CD8-positive, alpha-beta memory T cell (primary cell): ENCODE measurements around the gene NUDT19. TPM values are rescaled to one million over a fixed set of nuclear protein-coding genes. Genes with fewer than 3 reads are reported as not detected.
"Not testable (repeated sequence)": the region's sequence is repeated elsewhere in the genome, so short reads cannot be mapped to it uniquely, and the experiment has no call there.

Experiments
- CTCF ChIA-PET: fragments of 350-600 bp; sonication (Branson Sonifier 250); formaldehyde crosslinking; loops from one replicate; lab custom pipeline; 2021; ENCODE audit warnings: antibody characterized with exemption; lab: Charles Lee
- POLR2A ChIA-PET: fragments of 350-600 bp; sonication (Branson Sonifier 250); formaldehyde crosslinking; loops from one replicate; lab custom pipeline; 2021; ENCODE audit warnings: antibody characterized with exemption; lab: Charles Lee
- DNase-seq, 5 donors: peaks; one replicate each; pipeline versions ENCODE4 v3.0.0 to v3.0.0-alpha.2; 2020 to 2022; ENCODE audit warnings: mixed read lengths in 1 of 5
- H3K27ac ChIP-seq: one replicate; pipeline ENCODE4 v1.7.0; 2013; ENCODE audit warnings: low read depth, mild to moderate bottlenecking, low read length, moderate library complexity
- H3K27me3 ChIP-seq: 2 replicates; pipeline ENCODE4 v1.7.0; 2013; ENCODE audit warnings: low read length, mild to moderate bottlenecking; ENCODE audit not compliant: insufficient read depth, poor library complexity, severe bottlenecking
- H3K36me3 ChIP-seq: 2 replicates; pipeline ENCODE4 v1.7.0; 2013; ENCODE audit warnings: mild to moderate bottlenecking, low read length, moderate library complexity; ENCODE audit not compliant: insufficient read depth
- H3K4me1 ChIP-seq: 2 replicates; pipeline ENCODE4 v1.7.0; 2013; ENCODE audit warnings: mild to moderate bottlenecking, low read length, moderate library complexity; ENCODE audit not compliant: insufficient read depth
- H3K4me3 ChIP-seq: 2 replicates; pipeline ENCODE4 v1.7.0; 2013; ENCODE audit warnings: mild to moderate bottlenecking, low read length
- H3K9me3 ChIP-seq: 2 replicates; pipeline ENCODE4 v1.7.0; 2013; ENCODE audit warnings: mild to moderate bottlenecking, low read length
- H3K27ac Mint-ChIP-seq, 8 donors: one replicate each; pipeline ENCODE4 v1.8.0; 2020 to 2021; ENCODE audit warnings: mixed read lengths in 8 of 8, mild to moderate bottlenecking in 6 of 8, inconsistent platforms in 3 of 8, moderate library complexity in 3 of 8
- H3K27me3 Mint-ChIP-seq, 2 donors: one replicate each; pipeline ENCODE4 v1.8.0; 2020 to 2021; ENCODE audit warnings: mixed read lengths in 2 of 2, mild to moderate bottlenecking in 1 of 2, moderate library complexity in 1 of 2
- H3K36me3 Mint-ChIP-seq, 3 donors: one replicate each; pipeline ENCODE4 v1.8.0; 2020 to 2021; ENCODE audit warnings: mixed read lengths in 3 of 3, inconsistent platforms in 1 of 3, mild to moderate bottlenecking in 1 of 3
- H3K4me1 Mint-ChIP-seq, 3 donors: one replicate each; pipeline ENCODE4 v1.8.0; 2020 to 2021; ENCODE audit warnings: mixed read lengths in 3 of 3, inconsistent platforms in 1 of 3, mild to moderate bottlenecking in 1 of 3
- H3K4me3 Mint-ChIP-seq, 7 donors: one replicate each; pipeline ENCODE4 v1.8.0; 2020 to 2021; ENCODE audit warnings: mixed read lengths in 7 of 7, mild to moderate bottlenecking in 6 of 7, moderate library complexity in 4 of 7, inconsistent platforms in 2 of 7
- H3K9me3 Mint-ChIP-seq, 5 donors: one replicate each; pipeline ENCODE4 v1.8.0; 2020 to 2022; ENCODE audit warnings: mixed read lengths in 5 of 5, mild to moderate bottlenecking in 3 of 5, moderate library complexity in 2 of 5, inconsistent platforms in 1 of 5
- polyA plus RNA-seq: library from polyadenylated mRNA; unstranded; fragments of 300-500 nt; fragmentation: Illumina TruSeq; gene quantifications from one replicate; pipeline ENCODE4 v1.2.3, GENCODE V29; 2021
- total RNA-seq, 2 experiments: library from RNA; stranded (reverse); gene quantifications; one replicate each; pipeline ENCODE4 v1.2.3, GENCODE V29; 2021

Gene NUDT19
- total and polyA plus RNA-seq, 3 experiments from 2014 or later: 5.0 to 20.6 (median 19.5) TPM

GRCh38 chr19:32687681-32688080, 3.9 kb upstream of the NUDT19 start:
- H3K4me1 Mint-ChIP-seq: peaks cover 13 to 21% (median 15%) of the 10 kb centered on the region in 3 donors
- CTCF ChIA-PET: no interaction called here
- no peaks in the 10 kb centered on the region for H3K27me3 Mint-ChIP-seq
- Histone ChIP-seq H3K27me3 (no peaks in the 10 kb centered on the region), H3K9me3 (no peaks in the 10 kb centered on the region), H3K4me1 (peaks cover 19% of the 10 kb centered on the region), H3K36me3 (no peaks in the 10 kb centered on the region), H3K4me3 (no peak overlapping the region), H3K27ac (no peak overlapping the region)
- H3K36me3 Mint-ChIP-seq: peaks cover 0 to 3% (median 2%) of the 10 kb centered on the region in 3 donors
- POLR2A ChIA-PET: interaction anchor here (1.0 kb wide), 1 partner anchor 13 kb away, joined by 3 read pairs; the partner anchor contains the start of gene ANKRD27
- H3K9me3 Mint-ChIP-seq: no peaks in the 10 kb centered on the region
- no peak overlapping the region for H3K4me3 Mint-ChIP-seq
- no peak for DNase-seq
- no peak overlapping the region for H3K27ac Mint-ChIP-seq

GRCh38 chr19:32688311-32688710, 3.3 kb upstream of the NUDT19 start:
- Mint-ChIP-seq H3K4me1 (peaks cover 19 to 27% (median 21%) of the 10 kb centered on the region in 3 donors), H3K4me3 (no peak overlapping the region), H3K27ac (no peak overlapping the region), H3K27me3 (no peaks in the 10 kb centered on the region), H3K9me3 (no peaks in the 10 kb centered on the region), H3K36me3 (peaks cover 0 to 9% (median 3%) of the 10 kb centered on the region in 3 donors)
- H3K27me3 ChIP-seq: no peaks in the 10 kb centered on the region
- no peak for DNase-seq
- no peaks in the 10 kb centered on the region for H3K36me3 ChIP-seq
- ChIA-PET POLR2A (interaction anchor here (1.0 kb wide), 1 partner anchor 13 kb away, joined by 3 read pairs; the partner anchor contains the start of gene ANKRD27), CTCF (no interaction called here)
- no peak overlapping the region for H3K27ac ChIP-seq
- no peak overlapping the region for H3K4me3 ChIP-seq
- peaks cover 25% of the 10 kb centered on the region for H3K4me1 ChIP-seq
- H3K9me3 ChIP-seq: no peaks in the 10 kb centered on the region

DNA sequence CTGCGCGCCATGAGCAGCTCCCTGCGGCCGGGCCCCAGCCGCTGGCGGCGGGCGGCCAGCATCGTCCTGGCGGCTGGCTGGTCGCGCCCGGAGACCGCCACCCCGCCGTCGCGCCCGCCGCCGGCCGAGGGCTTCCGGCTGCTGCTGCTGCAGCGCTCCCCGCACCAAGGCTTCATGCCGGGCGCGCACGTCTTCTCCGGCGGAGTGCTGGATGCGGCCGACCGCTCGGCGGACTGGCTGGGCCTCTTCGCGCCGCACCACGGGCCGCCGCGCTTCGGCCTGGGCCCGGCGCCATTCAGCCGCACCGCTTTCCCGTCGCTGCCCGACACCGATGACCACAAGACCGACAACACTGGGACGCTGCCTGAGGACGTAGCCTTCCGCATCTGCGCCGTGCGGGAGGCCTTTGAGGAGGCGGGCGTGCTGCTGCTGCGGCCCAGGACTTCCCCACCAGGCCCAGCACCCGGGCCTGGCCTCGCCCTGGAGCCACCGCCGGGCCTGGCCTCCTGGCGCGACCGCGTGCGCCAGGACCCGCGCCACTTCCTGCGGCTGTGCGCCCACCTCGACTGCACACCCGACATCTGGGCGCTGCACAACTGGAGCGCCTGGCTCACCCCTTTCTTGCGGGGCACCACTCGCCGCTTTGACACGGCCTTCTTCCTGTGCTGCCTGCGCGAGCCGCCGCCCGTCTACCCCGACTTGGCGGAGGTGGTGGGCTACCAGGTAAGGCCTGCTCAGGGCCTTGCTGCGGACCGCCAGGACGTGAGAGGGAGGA, 518 bp downstream of the NUDT19 start:
- Mint-ChIP-seq H3K4me3 (peak overlapping the region; percentile 88 to 97 (median 95)), H3K4me1 (peaks cover 47 to 64% (median 60%) of the 10 kb centered on the region in 3 donors), H3K27ac (peak overlapping the region; percentile 87 to 100 (median 97)), H3K9me3 (no peaks in the 10 kb centered on the region), H3K36me3 (peaks cover 0 to 37% (median 3%) of the 10 kb centered on the region in 3 donors), H3K27me3 (no peaks in the 10 kb centered on the region)
- peaks cover 42% of the 10 kb centered on the region for H3K4me1 ChIP-seq
- peak; percentile 37 to 68 (median 55) for DNase-seq
- H3K27ac ChIP-seq: peak overlapping the region; percentile 77
- no peaks in the 10 kb centered on the region for H3K9me3 ChIP-seq
- H3K36me3 ChIP-seq: no peaks in the 10 kb centered on the region
- H3K27me3 ChIP-seq: no peaks in the 10 kb centered on the region
- POLR2A ChIA-PET: interaction anchor here (0.8 to 1.8 kb wide), 6 partner anchors 10 to 485 kb away, joined by 4 to 25 read pairs (median 6); partner anchors contain the start of genes ANKRD27 and RGS9BP
- CTCF ChIA-PET: interaction anchor here (1.0 to 1.4 kb wide), 3 partner anchors 10 to 92 kb away, joined by 3 to 5 read pairs (median 4); no protein-coding TSS in a partner anchor
- peak overlapping the region; percentile 76 for H3K4me3 ChIP-seq

GRCh38 chr19:32692727-32693061, 1.1 kb downstream of the NUDT19 start:
- Histone ChIP-seq H3K27me3 (no peaks in the 10 kb centered on the region), H3K27ac (peak overlapping the region; percentile 77), H3K9me3 (no peaks in the 10 kb centered on the region), H3K4me1 (peaks cover 42% of the 10 kb centered on the region), H3K4me3 (peak overlapping the region; percentile 76), H3K36me3 (no peaks in the 10 kb centered on the region)
- Mint-ChIP-seq H3K27ac (peak overlapping the region; percentile 87 to 100 (median 97)), H3K36me3 (peaks cover 0 to 42% (median 3%) of the 10 kb centered on the region in 3 donors), H3K4me3 (peak overlapping the region; percentile 88 to 97 (median 95)), H3K9me3 (no peaks in the 10 kb centered on the region), H3K27me3 (no peaks in the 10 kb centered on the region), H3K4me1 (peaks cover 51 to 70% (median 65%) of the 10 kb centered on the region in 3 donors)
- ChIA-PET POLR2A (interaction anchor here (1.5 to 1.8 kb wide), 2 partner anchors 17 to 18 kb away, joined by 5 to 7 read pairs; partner anchors contain the start of genes ANKRD27 and RGS9BP), CTCF (no interaction called here)
- DNase-seq: peak in 2 of 5 donors; percentile 2 to 16

GRCh38 chr19:32693151-32694108, 1.8 kb downstream of the NUDT19 start:
- H3K4me1 ChIP-seq: peaks cover 42% of the 10 kb centered on the region
- CTCF ChIA-PET: interaction anchor here (1.2 kb wide), 1 partner anchor 94 kb away, joined by 3 read pairs; no protein-coding TSS in a partner anchor

GRCh38 chr19:32694316-32694715, 2.7 kb downstream of the NUDT19 start:
- H3K27ac Mint-ChIP-seq: peak overlapping the region; percentile 87 to 100 (median 97)
- ChIA-PET POLR2A (interaction anchor here (1.8 kb wide), 1 partner anchor 18 kb away, joined by 7 read pairs; the partner anchor contains the start of gene RGS9BP), CTCF (interaction anchor here (1.2 kb wide), 1 partner anchor 95 kb away, joined by 3 read pairs; no protein-coding TSS in a partner anchor)
- H3K4me1 Mint-ChIP-seq: peaks cover 63 to 86% (median 81%) of the 10 kb centered on the region in 3 donors
- not testable (repeated sequence) for H3K4me3 ChIP-seq, DNase-seq, H3K9me3 Mint-ChIP-seq, H3K27me3 ChIP-seq, H3K27ac ChIP-seq, H3K9me3 ChIP-seq, H3K27me3 Mint-ChIP-seq, H3K36me3 ChIP-seq
- peaks cover 7 to 58% (median 10%) of the 10 kb centered on the region in 3 donors for H3K36me3 Mint-ChIP-seq
- H3K4me1 ChIP-seq: peaks cover 42% of the 10 kb centered on the region
- peak overlapping the region; percentile 88 to 97 (median 95) for H3K4me3 Mint-ChIP-seq

More at GRCh38 chr19:32693151-32694108, 1.8 kb downstream of the NUDT19 start:
- Histone ChIP-seq H3K4me3 (peak overlapping the region; percentile 76), H3K27ac (peak overlapping the region; percentile 77)
- H3K9me3 Mint-ChIP-seq, H3K36me3 ChIP-seq, H3K9me3 ChIP-seq, H3K27me3 Mint-ChIP-seq, H3K27me3 ChIP-seq: not testable (repeated sequence)
- peak; percentile 6 to 70 (median 61) for DNase-seq
- Mint-ChIP-seq H3K27ac (peak overlapping the region; percentile 87 to 100 (median 97)), H3K36me3 (peaks cover 0 to 50% (median 7%) of the 10 kb centered on the region in 3 donors), H3K4me3 (peak overlapping the region; percentile 88 to 97 (median 95)), H3K4me1 (peaks cover 58 to 77% (median 72%) of the 10 kb centered on the region in 3 donors)
- POLR2A ChIA-PET: interaction anchor here (0.7 to 1.8 kb wide), 3 partner anchors 13 to 19 kb away, joined by 3 to 7 read pairs (median 5); partner anchors contain the start of genes ANKRD27 and RGS9BP

- peak overlapping the region; percentile 38 to 100 (median 92) for H3K27ac Mint-ChIP-seq
- H3K9me3 Mint-ChIP-seq, POLR2A ChIA-PET, H3K36me3 ChIP-seq, H3K27ac ChIP-seq, H3K9me3 ChIP-seq, H3K27me3 Mint-ChIP-seq, H3K4me3 ChIP-seq, DNase-seq, H3K27me3 ChIP-seq, CTCF ChIA-PET: not testable (repeated sequence)
- H3K36me3 Mint-ChIP-seq: peaks cover 10 to 64% (median 13%) of the 10 kb centered on the region in 3 donors
- peaks cover 63 to 85% (median 76%) of the 10 kb centered on the region in 3 donors for H3K4me1 Mint-ChIP-seq
- H3K4me1 ChIP-seq: peaks cover 38% of the 10 kb centered on the region
- H3K4me3 Mint-ChIP-seq: peak overlapping the region; percentile 60 to 97 (median 90)
Measured at GRCh38 chr19:32694851-32695250, 3.2 kb downstream of the NUDT19 start.
